ENCODE results near the gene HPX.
A peak's percentile ranks its signal among the peaks of the same experiment; 100 is the strongest.
"Not testable (repeated sequence)": the region's sequence is repeated elsewhere in the genome, so short reads cannot be mapped to it uniquely, and the experiment has no call there.

Gene HPX

GRCh38 chr11:6415797-6416196 lies 25.0 kb downstream of the HPX start:
- DNase-seq (ENCODE audit: low read depth) = no peak

GRCh38 chr11:6414874-6415328 lies 25.9 kb downstream of the HPX start:
- no peak for DNase-seq (ENCODE audit: low read depth)

- no peak for DNase-seq (ENCODE audit: low read depth)
Observed at GRCh38 chr11:6413791-6414201, 27.0 kb downstream of the HPX start.

- no peak for DNase-seq (ENCODE audit: low read depth)
Observed at GRCh38 chr11:6411594-6412031, 29.2 kb downstream of the HPX start.

- DNase-seq (ENCODE audit: low read depth) = no peak
Observed at GRCh38 chr11:6410695-6411430, 29.9 kb downstream of the HPX start.

GRCh38 chr11:6406370-6406769 lies 34.4 kb downstream of the HPX start:
- no peak for DNase-seq (ENCODE audit: low read depth)

- DNase-seq (ENCODE audit: low read depth) = no peak
Observed at GRCh38 chr11:6405846-6406245, 34.9 kb downstream of the HPX start.

GRCh38 chr11:6405052-6405667 lies 35.6 kb downstream of the HPX start:
- DNase-seq (ENCODE audit: low read depth) = no peak

- no peak for DNase-seq (ENCODE audit: low read depth)
Observed at GRCh38 chr11:6404342-6405051, 36.3 kb downstream of the HPX start.

GRCh38 chr11:6403539-6403938 lies 37.2 kb downstream of the HPX start:
- no peak for DNase-seq (ENCODE audit: low read depth)

- DNase-seq (ENCODE audit: low read depth) = peak; percentile 35
Observed at GRCh38 chr11:6402561-6402981, 38.2 kb downstream of the HPX start.

- no peak for DNase-seq (ENCODE audit: low read depth)
Observed at GRCh38 chr11:6402061-6402470, 38.7 kb downstream of the HPX start.

GRCh38 chr11:6401464-6401863 lies 39.3 kb downstream of the HPX start:
- no peak for DNase-seq (ENCODE audit: low read depth)

GRCh38 chr11:6400431-6401345 lies 40.1 kb downstream of the HPX start:
- DNase-seq (ENCODE audit: low read depth) = no peak

GRCh38 chr11:6397636-6398035 lies 43.2 kb downstream of the HPX start:
- DNase-seq (ENCODE audit: low read depth) = no peak

GRCh38 chr11:6397156-6397555 lies 43.6 kb downstream of the HPX start:
- DNase-seq (ENCODE audit: low read depth) = no peak

GRCh38 chr11:6395470-6396060 lies 45.2 kb downstream of the HPX start:
- DNase-seq (ENCODE audit: low read depth) = no peak

- DNase-seq (ENCODE audit: low read depth) = no peak
Observed at GRCh38 chr11:6393989-6394670, 46.7 kb downstream of the HPX start.

- DNase-seq (ENCODE audit: low read depth) = not testable (repeated sequence)
Observed at GRCh38 chr11:6392251-6392650, 48.5 kb downstream of the HPX start.

GRCh38 chr11:6391537-6392134 lies 49.2 kb downstream of the HPX start:
- no peak for DNase-seq (ENCODE audit: low read depth)
